Prostate gland (tissue), 2 donors: Measurements from ENCODE around the gene GTPBP2. TPM values are rescaled to one million over a fixed set of nuclear protein-coding genes. Genes with fewer than 3 reads are reported as not detected.

Experiments
- DNase-seq: peaks from one replicate; pipeline ENCODE4 v3.0.0-alpha.2; 2019; ENCODE audit warnings: low spot score
- H3K27ac ChIP-seq, 2 donors: fragments of 200-600 bp; sonication (generic); 2 replicates each; pipeline ENCODE4 v1.5.1; 2017 to 2019
- H3K27me3 ChIP-seq: fragments of 200-600 bp; sonication (generic); replicated peaks from 2 replicates; pipeline ENCODE4 v1.5.1; 2019; ENCODE audit not compliant: insufficient read depth
- H3K36me3 ChIP-seq, 2 donors: fragments of 200-600 bp; sonication (generic); 1 replicate in 1 of 2; 2 replicates in 1 of 2; pipeline versions ENCODE4 v1.5.1 to v1.8.1; 2017 to 2019
- H3K4me1 ChIP-seq: fragments of 200-600 bp; sonication (generic); replicated peaks from 2 replicates; pipeline ENCODE4 v1.5.1; 2019
- H3K4me3 ChIP-seq, 2 donors: fragments of 200-600 bp; sonication (generic); 2 replicates each; pipeline ENCODE4 v1.5.1; 2017 to 2019
- H3K9me3 ChIP-seq: fragments of 200-600 bp; sonication (generic); 2 replicates; pipeline ENCODE4 v1.5.1; 2017
- CTCF ChIP-seq, 4 experiments: fragments of 200-600 bp in 2 of 4; fragments of 450-650 bp in 2 of 4; sonication (generic) in 2 of 4; IDR thresholded peaks; 1 replicate in 3 of 4; 2 replicates in 1 of 4; pipeline ENCODE4 v1.5.1; 2016 to 2019; ENCODE audit warnings: antibody characterized with exemption in 4 of 4, mild to moderate bottlenecking in 2 of 4, moderate library complexity in 2 of 4
- POLR2A ChIP-seq: fragments of 450-650 bp; IDR thresholded peaks from one replicate; pipeline ENCODE4 v1.6.1; 2016; ENCODE audit warnings: antibody characterized with exemption, mild to moderate bottlenecking
- POLR2AphosphoS5 ChIP-seq: sonication (generic); formaldehyde crosslinking; IDR thresholded peaks from one replicate; pipeline ENCODE4 v1.6.1; 2017; ENCODE audit warnings: antibody characterized with exemption
- WGBS: methylation state at CpG from one replicate; pipeline ENCODE4 v1.1.5; 2018; 5-methylcytosine and 5-hydroxymethylcytosine counted together
- intact Hi-C: fragments of 100-400 bp; cut with DNase I; formaldehyde crosslinking; loops from one replicate; pipeline ENCODE4 v1.14.2; 2022
- total RNA-seq, 2 donors: library from RNA; depleted of rRNA; stranded (reverse); fragments of >200 nt; gene quantifications; one replicate each; pipeline ENCODE4 v1.1.0, GENCODE V29; 2016

Gene GTPBP2
- total RNA-seq, 2 donors from 2014 or later = 22.4 to 54.9 TPM

GRCh38 chr6:43613721-43614395 is 15.2 kb downstream of the GTPBP2 start:
- no peak overlapping the region for H3K27ac ChIP-seq
- WGBS = 83% methylated on average over 6 of the region's 6 CpGs
- H3K9me3 ChIP-seq = no peaks in the 10 kb centered on the region
- peaks cover 0 to 11% of the 10 kb centered on the region in 2 donors for H3K36me3 ChIP-seq
- intact Hi-C loops = no loop called here
- no peak for DNase-seq
- no peaks in the 10 kb centered on the region for H3K4me1 ChIP-seq
- TF ChIP-seq POLR2AphosphoS5 = no peak
- no peak for TF ChIP-seq POLR2A
- no peak for TF ChIP-seq CTCF (IDR thresholded peaks at IDR 0.05)
- H3K4me3 ChIP-seq = no peak overlapping the region
- H3K27me3 ChIP-seq = no peaks in the 10 kb centered on the region

- TF ChIP-seq POLR2AphosphoS5 (no peak), CTCF (IDR thresholded peaks at IDR 0.05) (no peak), POLR2A (no peak)
- H3K27ac ChIP-seq = no peak overlapping the region
- H3K27me3 ChIP-seq = no peaks in the 10 kb centered on the region
- H3K9me3 ChIP-seq = no peaks in the 10 kb centered on the region
- H3K4me3 ChIP-seq = no peak overlapping the region
- intact Hi-C loops = no loop called here
- no peak for DNase-seq
- H3K4me1 ChIP-seq = no peaks in the 10 kb centered on the region
- peaks cover 0 to 11% of the 10 kb centered on the region in 2 donors for H3K36me3 ChIP-seq
- 95% methylated on average over 5 of the region's 5 CpGs for WGBS
Measured at GRCh38 chr6:43610431-43610830, 18.6 kb downstream of the GTPBP2 start.

GRCh38 chr6:43609402-43609801 is 19.7 kb downstream of the GTPBP2 start:
- intact Hi-C loops = no loop called here
- DNase-seq = no peak
- Histone ChIP-seq H3K27ac (no peak overlapping the region), H3K9me3 (no peaks in the 10 kb centered on the region), H3K4me3 (no peak overlapping the region), H3K36me3 (peaks cover 0 to 10% of the 10 kb centered on the region in 2 donors), H3K27me3 (no peaks in the 10 kb centered on the region), H3K4me1 (no peaks in the 10 kb centered on the region)
- WGBS = 68% methylated on average over 1 of the region's 1 CpG
- TF ChIP-seq POLR2A (no peak), CTCF (IDR thresholded peaks at IDR 0.05) (no peak), POLR2AphosphoS5 (no peak)

GRCh38 chr6:43608807-43609206 is 20.3 kb downstream of the GTPBP2 start:
- Histone ChIP-seq H3K9me3 (no peaks in the 10 kb centered on the region), H3K4me3 (no peak overlapping the region), H3K27ac (no peak overlapping the region), H3K4me1 (no peaks in the 10 kb centered on the region), H3K36me3 (peaks cover 0 to 4% of the 10 kb centered on the region in 2 donors), H3K27me3 (no peaks in the 10 kb centered on the region)
- DNase-seq = no peak
- intact Hi-C loops = no loop called here
- TF ChIP-seq CTCF (IDR thresholded peaks at IDR 0.05) (no peak), POLR2A (no peak)
- 60% methylated on average over 1 of the region's 1 CpG for WGBS

GRCh38 chr6:43608310-43608763 is 20.7 kb downstream of the GTPBP2 start:
- H3K9me3 ChIP-seq = no peaks in the 10 kb centered on the region
- no peaks in the 10 kb centered on the region for H3K27me3 ChIP-seq
- H3K36me3 ChIP-seq = no peaks in the 10 kb centered on the region
- WGBS = 4% methylated on average over 5 of the region's 5 CpGs
- DNase-seq = peak; percentile 60
- TF ChIP-seq CTCF (IDR thresholded peaks at IDR 0.05) (peak; percentile 40 to 74 (median 60)), POLR2A (no peak), POLR2AphosphoS5 (peak; percentile 31)
- H3K27ac ChIP-seq = no peak overlapping the region
- no peak overlapping the region for H3K4me3 ChIP-seq
- no peaks in the 10 kb centered on the region for H3K4me1 ChIP-seq
- intact Hi-C loops = no loop called here
